Hepatocyte (in vitro differentiated cells): ENCODE measurements around the gene EIF4G3.

Experiments used
- CTCF ChIP-seq: fragments of 200-600 bp; sonication (generic); IDR thresholded peaks from 2 replicates; pipeline ENCODE4 v1.5.1; 2016; ENCODE audit warnings: antibody characterized with exemption, mild to moderate bottlenecking; ENCODE audit not compliant: poor library complexity
- EZH2 ChIP-seq: fragments of 200-600 bp; sonication (generic); IDR thresholded peaks from 2 replicates; pipeline ENCODE4 v1.6.1; 2016; ENCODE audit warnings: antibody characterized with exemption, mild to moderate bottlenecking, borderline replicate concordance

- TF ChIP-seq CTCF (no peak), EZH2 (no peak)
These were observed 12.4 kb downstream of the EIF4G3 start for GRCh38 chr1:21164266-21164665.
